Cardiac septum (tissue), 1 donor: Measurements from ENCODE around the gene ANKRD6. TPM values are rescaled to one million over a fixed set of nuclear protein-coding genes. Genes with fewer than 3 reads are reported as not detected.

Source experiments
- DNase-seq: peaks from one replicate; pipeline ENCODE4 v3.0.0-alpha.2; 2020; ENCODE audit warnings: low spot score
- intact Hi-C: fragments of 100-400 bp; cut with DNase I; formaldehyde crosslinking; loops from one replicate; pipeline ENCODE4 v1.14.0; 2022
- total RNA-seq: library from RNA; stranded (reverse); fragmentation: NEBNext Ultra II Directional; extraction: Animal tissue kit (Norgen Biotek cat#: 25700); gene quantifications from one replicate; pipeline ENCODE4 v1.2.1, GENCODE V29; 2021
- donor health status: DM: no; HTN: no; CAD: no.

The ANKRD6 gene
- total RNA-seq, 1 donor from 2014 or later, result 6.5 TPM

DNA sequence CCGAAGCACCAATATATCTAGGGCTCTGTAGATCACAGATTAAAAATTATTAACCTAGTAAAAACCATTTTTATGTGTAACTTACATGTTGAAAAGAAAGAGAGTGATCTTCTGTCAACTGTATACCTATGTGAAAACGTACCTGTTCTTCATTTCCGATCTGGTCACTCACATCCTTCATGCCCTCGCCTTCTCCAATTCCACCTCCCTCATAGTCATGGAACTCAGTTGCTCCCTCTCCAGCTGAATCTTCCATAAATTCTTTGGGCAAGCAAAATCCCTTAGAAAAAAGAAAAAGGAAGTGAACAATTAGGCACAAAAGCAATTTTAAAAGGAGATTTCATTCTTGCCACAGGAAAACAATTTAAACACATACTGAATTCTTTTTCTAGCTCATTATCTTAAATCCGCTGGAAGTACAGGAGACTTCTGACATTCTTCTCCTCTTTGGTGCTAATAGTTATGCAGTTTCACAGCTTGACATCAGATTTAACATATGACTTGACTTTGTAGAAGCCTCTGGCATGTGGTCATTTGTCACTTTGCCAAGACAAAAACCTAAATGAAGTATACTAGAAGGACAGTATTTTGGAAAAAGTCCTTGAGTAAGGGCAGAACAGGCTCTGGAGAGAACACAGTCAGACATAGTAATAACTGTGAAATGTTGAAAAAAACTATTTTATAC, 235.1 kb downstream of the ANKRD6 start:
- intact Hi-C loops, result no loop called here
- no peak for DNase-seq

DNA sequence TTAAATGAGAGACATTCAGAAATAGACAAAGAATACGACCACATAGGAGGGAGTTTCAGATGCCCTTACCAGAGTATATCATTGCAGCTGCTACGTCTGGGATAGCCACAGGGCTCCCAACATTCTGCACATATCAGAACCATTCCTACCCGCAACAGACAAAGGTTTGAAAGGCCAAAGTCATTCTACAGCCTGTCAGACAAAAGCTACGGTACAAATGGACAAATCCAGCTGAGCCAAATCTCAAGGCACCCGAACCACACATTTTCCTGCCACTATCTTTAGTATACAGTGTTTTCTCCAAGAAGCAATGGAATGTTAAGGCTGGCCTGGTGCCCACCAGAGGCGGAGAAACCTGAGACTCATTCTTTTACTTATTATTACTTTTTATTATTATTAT, 236.1 kb downstream of the ANKRD6 start:
- DNase-seq, result no peak
- intact Hi-C loops, result no loop called here

DNA sequence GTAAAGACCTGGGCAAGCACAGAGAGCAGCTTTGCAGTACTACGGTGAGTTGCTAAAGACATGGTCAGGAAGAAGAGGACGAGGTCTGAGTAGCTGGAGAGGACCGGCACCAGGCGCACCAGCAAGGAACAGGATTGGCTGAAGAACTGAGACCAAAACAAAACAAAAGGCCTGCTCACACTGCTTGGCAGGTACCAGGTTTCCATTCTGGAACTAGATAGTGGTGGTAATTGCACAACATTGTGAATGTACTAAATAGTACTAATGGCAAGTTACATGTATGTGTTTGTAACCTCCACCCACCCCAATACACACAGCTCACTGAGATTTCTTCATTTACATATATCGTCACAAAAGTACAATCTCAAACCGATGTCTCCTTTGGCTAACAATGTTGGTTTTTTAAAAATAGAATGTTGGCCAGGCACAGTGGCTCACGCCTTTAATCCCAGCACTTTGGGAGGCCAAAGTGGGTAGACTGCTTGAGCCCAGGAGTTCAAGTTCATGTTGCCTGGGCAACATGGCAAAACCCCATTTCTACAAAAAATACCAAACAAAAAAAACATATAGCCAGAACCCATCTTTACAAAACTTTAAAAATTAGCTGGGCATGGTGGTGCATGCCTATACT, 238.1 kb downstream of the ANKRD6 start:
- no peak for DNase-seq
- intact Hi-C loops, result no loop called here

DNA sequence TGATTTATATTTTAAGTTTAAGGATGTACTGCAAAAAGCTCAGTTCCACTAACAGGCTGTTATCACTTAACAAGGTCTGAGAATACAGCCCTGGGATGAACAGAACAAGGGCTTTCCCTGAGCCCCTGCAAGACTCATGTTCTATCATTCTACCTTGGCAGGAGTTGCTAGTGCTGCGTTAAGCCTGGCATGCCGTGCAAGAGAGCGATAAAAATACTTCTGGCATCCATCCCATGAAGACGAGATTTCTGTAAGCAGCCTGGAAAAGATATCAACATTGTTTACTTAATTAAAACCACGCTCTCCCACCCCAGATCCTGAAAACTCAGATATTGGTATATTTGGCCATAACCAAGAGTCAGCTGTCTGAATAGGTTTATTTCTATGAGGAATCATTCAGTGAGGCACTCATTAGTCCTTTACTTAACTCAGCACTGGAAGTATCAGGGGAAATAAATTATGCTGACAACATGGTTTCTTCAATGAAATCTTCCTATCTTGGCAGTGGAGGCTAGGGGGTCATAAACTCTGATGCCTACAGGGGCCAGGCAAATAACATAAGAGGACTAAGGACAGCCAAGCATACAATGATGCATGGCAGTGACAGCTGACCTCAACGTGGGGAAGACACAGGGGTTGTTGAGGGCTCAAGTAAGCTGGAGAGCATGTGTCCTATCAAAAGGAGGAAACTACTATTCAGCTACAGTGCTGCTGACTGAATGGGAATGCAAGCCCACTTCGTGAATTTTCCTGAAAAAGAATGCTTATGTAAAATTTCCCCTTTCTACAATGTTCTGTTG, 243.2 kb downstream of the ANKRD6 start:
- no peak for DNase-seq
- intact Hi-C loops, result no loop called here

DNA sequence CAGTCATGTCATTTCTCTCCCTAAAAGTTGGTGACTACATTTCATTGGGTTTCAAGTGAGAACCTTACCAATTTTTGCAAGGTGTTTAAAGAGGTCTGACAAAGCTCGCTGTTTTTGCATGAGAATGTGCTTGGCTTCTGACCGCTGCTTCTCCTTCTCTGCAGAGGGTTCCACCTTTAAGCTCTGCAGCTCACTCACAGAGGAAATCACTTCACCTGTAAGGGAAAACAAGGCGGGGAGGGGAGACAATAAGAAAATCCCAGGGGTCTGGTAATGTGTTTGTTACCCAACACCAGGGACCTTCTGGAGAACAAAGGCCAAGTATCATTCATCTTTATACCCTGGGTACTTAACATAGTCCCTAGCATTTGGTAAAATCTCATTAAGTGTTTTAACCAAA, 245.6 kb downstream of the ANKRD6 start:
- DNase-seq, result no peak
- intact Hi-C loops, result no loop called here

DNA sequence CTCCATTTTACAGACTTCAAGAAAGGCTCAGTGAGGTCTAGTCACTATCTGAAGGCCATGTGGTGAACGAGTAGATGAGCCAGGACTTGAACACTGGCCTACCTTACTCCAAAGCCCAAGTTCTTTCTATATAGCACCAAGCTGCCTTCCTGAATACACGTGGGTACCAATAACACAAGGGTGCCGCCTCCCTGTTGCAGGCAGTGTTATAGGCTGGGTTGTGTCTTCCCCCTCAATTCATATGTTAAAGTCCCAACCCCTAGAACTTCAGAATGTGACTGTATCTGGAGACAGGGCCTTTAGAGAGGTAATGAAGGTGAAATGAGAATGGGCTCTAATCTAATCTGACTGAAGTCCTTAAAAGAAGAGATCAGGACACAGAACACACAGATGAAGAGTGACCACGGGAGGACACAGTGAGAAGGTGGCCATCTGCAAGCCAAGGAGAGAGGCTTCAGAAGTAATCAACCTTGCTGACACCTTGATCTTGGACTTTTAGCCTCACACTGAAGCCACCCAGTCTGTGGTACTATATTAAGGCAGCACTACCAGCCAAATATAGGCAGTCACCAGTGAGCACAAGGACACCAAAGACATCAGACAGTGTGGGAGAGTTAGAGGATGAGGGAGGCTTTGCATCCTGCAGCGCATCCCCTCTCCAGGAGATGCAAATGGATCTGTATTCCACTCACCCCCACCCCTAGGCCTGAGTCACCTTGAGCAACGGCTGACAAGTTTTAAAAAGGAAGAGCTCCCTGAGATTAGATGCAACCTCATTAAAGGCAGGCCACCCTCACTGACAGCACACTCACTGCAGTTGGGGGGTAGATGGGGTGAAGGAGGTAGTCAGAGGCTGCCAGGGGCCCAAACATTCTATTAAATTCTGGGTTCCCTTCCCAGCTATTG, 246.5 kb downstream of the ANKRD6 start:
- intact Hi-C loops, result no loop called here
- no peak for DNase-seq

DNA sequence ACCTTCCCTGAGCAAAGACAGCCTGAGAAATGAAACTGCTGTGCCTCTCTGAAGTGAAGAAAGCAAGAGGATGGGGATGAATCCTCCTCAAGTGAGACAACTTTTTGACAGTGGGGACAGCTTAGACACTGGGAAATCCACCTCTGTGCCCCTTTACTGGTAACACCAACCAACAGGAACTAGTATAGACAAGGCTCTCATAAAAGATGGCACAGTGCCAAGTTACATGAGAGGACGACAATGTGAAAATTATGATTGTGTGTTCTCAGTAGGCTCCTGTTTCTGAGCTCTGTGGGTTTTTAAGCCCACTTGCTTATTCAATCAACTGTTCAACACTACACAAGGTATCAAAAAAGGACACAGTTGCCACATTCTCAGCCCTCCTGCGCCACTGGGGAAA, 247.2 kb downstream of the ANKRD6 start:
- intact Hi-C loops, result no loop called here
- DNase-seq, result no peak

DNA sequence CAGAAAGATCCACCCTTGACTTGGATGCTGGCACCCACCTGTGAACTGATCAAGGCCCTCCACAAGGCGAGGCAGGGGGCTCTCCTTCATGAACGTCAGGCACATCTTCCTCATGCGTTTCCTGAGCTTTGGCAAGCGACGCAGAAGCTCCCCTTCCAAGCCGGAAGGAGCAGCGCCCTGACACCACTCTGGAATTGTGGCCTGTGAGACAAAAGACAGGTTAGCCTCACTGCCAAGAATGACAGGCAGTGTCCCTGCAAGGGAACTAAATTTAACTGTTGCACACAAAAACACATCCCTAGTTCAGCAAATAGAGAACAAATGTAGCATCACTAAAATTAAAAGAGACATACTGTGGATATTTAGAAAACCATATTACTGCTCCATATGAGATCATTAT, 247.6 kb downstream of the ANKRD6 start:
- intact Hi-C loops, result no loop called here
- no peak for DNase-seq

DNA sequence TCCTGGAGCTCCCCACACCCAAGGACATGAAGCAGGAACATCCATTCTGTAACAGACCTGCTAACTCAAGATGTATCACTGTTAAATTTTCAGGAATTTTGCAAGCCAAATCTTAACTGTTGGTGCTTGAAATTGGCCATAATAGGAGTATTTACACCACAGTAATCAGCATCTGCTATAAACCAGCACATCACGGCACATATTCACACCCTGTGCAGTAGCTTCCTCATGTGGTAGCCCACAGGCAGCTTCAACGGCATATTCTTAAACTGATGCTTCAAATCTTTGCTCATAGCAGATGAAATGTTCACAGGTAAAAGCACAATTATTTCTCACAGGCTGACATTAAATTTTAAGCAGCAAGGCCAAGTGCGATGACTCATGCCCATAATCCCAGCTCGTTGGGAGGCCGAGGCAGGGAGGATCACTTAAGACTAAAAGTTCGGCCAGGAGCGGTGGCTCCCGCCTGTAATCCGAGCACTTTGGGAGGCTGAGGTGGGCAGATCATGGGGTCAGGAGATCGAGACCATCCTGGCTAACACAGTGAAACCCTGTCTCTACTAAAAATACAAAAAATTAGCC, 249.1 kb downstream of the ANKRD6 start:
- DNase-seq, result no peak
- intact Hi-C loops, result no loop called here

DNA sequence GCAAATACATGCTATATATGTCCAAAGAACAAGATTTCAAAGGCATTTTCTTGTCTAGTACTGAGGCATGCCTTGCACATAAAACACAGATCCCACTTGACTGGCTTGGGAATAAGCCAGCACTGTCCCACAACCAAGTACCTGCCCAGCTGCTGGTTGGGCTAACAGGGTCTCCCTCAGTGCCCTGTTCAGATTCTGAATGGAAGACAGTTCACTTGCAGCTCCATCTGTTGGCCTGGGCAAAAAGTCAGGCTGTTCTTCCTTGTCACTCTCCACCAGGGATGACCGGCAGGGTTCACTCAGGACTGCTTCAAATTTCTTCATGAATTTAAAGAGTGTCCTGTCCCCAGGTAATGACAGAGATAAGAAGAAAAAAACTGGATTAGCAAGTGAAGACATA, 250.0 kb downstream of the ANKRD6 start:
- intact Hi-C loops, result no loop called here
- DNase-seq, result no peak

Other genes starting within 250 kb of the ANKRD6 start
- not detected for gene GABRR1, start 215.8 kb upstream of the ANKRD6 start, total RNA-seq
- gene GABRR2, start 117.9 kb upstream of the ANKRD6 start, total RNA-seq, result 1.7 TPM
- 18.0 TPM for gene UBE2J1, start 80.4 kb upstream of the ANKRD6 start, total RNA-seq
- 90.5 TPM for gene RRAGD, start 20.9 kb upstream of the ANKRD6 start, total RNA-seq
- gene LYRM2, start 205.6 kb downstream of the ANKRD6 start, total RNA-seq, result 36.2 TPM